Memory B cell (primary cell): ENCODE results near the gene PACS2.

ENCODE experiments used
- ATAC-seq: fragments of 150-1000 bp; cut with Tn5 transposase; 2 replicates; pipeline ENCODE4 v1.10.0; 2021; ENCODE audit warnings: low read depth, mild to moderate bottlenecking, moderate library complexity
- DNase-seq, 2 donors: peaks; one replicate each; pipeline ENCODE4 v3.0.0; 2022; ENCODE audit warnings: low spot score in 2 of 2
- H3K27ac Mint-ChIP-seq: one replicate; pipeline ENCODE4 v1.8.0; 2022; ENCODE audit warnings: mild to moderate bottlenecking, moderate library complexity, mixed read lengths
- H3K27me3 Mint-ChIP-seq: one replicate; pipeline ENCODE4 v1.8.0; 2022; ENCODE audit warnings: mixed read lengths
- H3K36me3 Mint-ChIP-seq: one replicate; pipeline ENCODE4 v1.8.0; 2022; ENCODE audit warnings: mild to moderate bottlenecking, mixed read lengths
- H3K4me1 Mint-ChIP-seq: one replicate; pipeline ENCODE4 v1.8.0; 2022; ENCODE audit warnings: mixed read lengths
- H3K4me3 Mint-ChIP-seq: one replicate; pipeline ENCODE4 v1.8.0; 2022; ENCODE audit warnings: mild to moderate bottlenecking, moderate library complexity, mixed read lengths
- H3K9me3 Mint-ChIP-seq: one replicate; pipeline ENCODE4 v1.8.0; 2022; ENCODE audit warnings: mixed read lengths

The PACS2 gene

GRCh38 chr14:105439710-105440553, 125.4 kb downstream of the PACS2 start:
- Mint-ChIP-seq H3K36me3 (peaks cover 8% of the 10 kb centered on the region), H3K4me1 (peaks cover 3% of the 10 kb centered on the region), H3K27ac (no peak overlapping the region), H3K27me3 (no peaks in the 10 kb centered on the region), H3K4me3 (no peak overlapping the region), H3K9me3 (no peaks in the 10 kb centered on the region)
- no peak for ATAC-seq
- DNase-seq: no peak

GRCh38 chr14:105440554-105440900, 126.0 kb downstream of the PACS2 start:
- no peak for ATAC-seq
- H3K4me3 Mint-ChIP-seq: no peak overlapping the region
- H3K36me3 Mint-ChIP-seq: peaks cover 8% of the 10 kb centered on the region
- no peak for DNase-seq
- no peaks in the 10 kb centered on the region for H3K27me3 Mint-ChIP-seq
- H3K27ac Mint-ChIP-seq: no peak overlapping the region
- no peaks in the 10 kb centered on the region for H3K9me3 Mint-ChIP-seq
- peaks cover 2% of the 10 kb centered on the region for H3K4me1 Mint-ChIP-seq

GRCh38 chr14:105440992-105441391, 126.4 kb downstream of the PACS2 start:
- Mint-ChIP-seq H3K4me3 (no peak overlapping the region), H3K27ac (no peak overlapping the region), H3K4me1 (peaks cover 2% of the 10 kb centered on the region), H3K27me3 (no peaks in the 10 kb centered on the region), H3K9me3 (no peaks in the 10 kb centered on the region), H3K36me3 (peaks cover 8% of the 10 kb centered on the region)
- DNase-seq (no peak), ATAC-seq (no peak)

- no peak overlapping the region for H3K27ac Mint-ChIP-seq
- H3K4me3 Mint-ChIP-seq: no peak overlapping the region
- ATAC-seq: no peak
Observed at GRCh38 chr14:105442125-105442524, 127.6 kb downstream of the PACS2 start.

GRCh38 chr14:105442834-105443233, 128.3 kb downstream of the PACS2 start:
- no peak overlapping the region for H3K4me3 Mint-ChIP-seq
- DNase-seq: no peak
- no peak overlapping the region for H3K27ac Mint-ChIP-seq
- no peaks in the 10 kb centered on the region for H3K4me1 Mint-ChIP-seq
- peaks cover 8% of the 10 kb centered on the region for H3K36me3 Mint-ChIP-seq
- no peaks in the 10 kb centered on the region for H3K9me3 Mint-ChIP-seq
- no peaks in the 10 kb centered on the region for H3K27me3 Mint-ChIP-seq
- ATAC-seq: no peak

More at GRCh38 chr14:105442125-105442524, 127.6 kb downstream of the PACS2 start:
- H3K36me3 Mint-ChIP-seq: peaks cover 8% of the 10 kb centered on the region
- no peak for DNase-seq
- no peaks in the 10 kb centered on the region for H3K9me3 Mint-ChIP-seq
- H3K27me3 Mint-ChIP-seq: no peaks in the 10 kb centered on the region
- no peaks in the 10 kb centered on the region for H3K4me1 Mint-ChIP-seq

GRCh38 chr14:105444859-105445258, 130.3 kb downstream of the PACS2 start:
- H3K27me3 Mint-ChIP-seq: no peaks in the 10 kb centered on the region
- DNase-seq (no peak), ATAC-seq (no peak)
- peaks cover 8% of the 10 kb centered on the region for H3K36me3 Mint-ChIP-seq
- no peaks in the 10 kb centered on the region for H3K9me3 Mint-ChIP-seq
- H3K27ac Mint-ChIP-seq: no peak overlapping the region
- H3K4me3 Mint-ChIP-seq: no peak overlapping the region
- H3K4me1 Mint-ChIP-seq: peaks cover 5% of the 10 kb centered on the region

GRCh38 chr14:105445290-105445689, 130.7 kb downstream of the PACS2 start:
- no peak overlapping the region for H3K27ac Mint-ChIP-seq
- no peaks in the 10 kb centered on the region for H3K9me3 Mint-ChIP-seq
- no peak overlapping the region for H3K4me3 Mint-ChIP-seq
- H3K27me3 Mint-ChIP-seq: no peaks in the 10 kb centered on the region
- peaks cover 8% of the 10 kb centered on the region for H3K36me3 Mint-ChIP-seq
- ATAC-seq (no peak), DNase-seq (no peak)
- H3K4me1 Mint-ChIP-seq: peaks cover 5% of the 10 kb centered on the region

- H3K27ac Mint-ChIP-seq: no peak overlapping the region
- DNase-seq: no peak
- H3K9me3 Mint-ChIP-seq: no peaks in the 10 kb centered on the region
- H3K27me3 Mint-ChIP-seq: no peaks in the 10 kb centered on the region
- peaks cover 8% of the 10 kb centered on the region for H3K36me3 Mint-ChIP-seq
- H3K4me3 Mint-ChIP-seq: no peak overlapping the region
- ATAC-seq: no peak
- H3K4me1 Mint-ChIP-seq: peaks cover 5% of the 10 kb centered on the region
Observed at GRCh38 chr14:105445901-105446845, 131.6 kb downstream of the PACS2 start.

GRCh38 chr14:105446971-105447370, 132.4 kb downstream of the PACS2 start:
- Mint-ChIP-seq H3K27ac (no peak overlapping the region), H3K9me3 (no peaks in the 10 kb centered on the region), H3K4me3 (no peak overlapping the region), H3K36me3 (peaks cover 5% of the 10 kb centered on the region), H3K4me1 (peaks cover 5% of the 10 kb centered on the region), H3K27me3 (no peaks in the 10 kb centered on the region)
- ATAC-seq: no peak
- DNase-seq: no peak
